Right renal pelvis (tissue), 4 donors: ENCODE data around the gene PCSK4. TPM values are rescaled to one million over a fixed set of nuclear protein-coding genes. Genes with fewer than 3 reads are reported as not detected.

Experiments
- DNase-seq, 4 donors: peaks; one replicate each; pipeline ENCODE4 v3.0.0-alpha.2; 2013; ENCODE audit warnings: low read depth in 4 of 4, low spot score in 3 of 4, missing footprints in 1 of 4
- polyA plus RNA-seq, 4 donors: library from polyadenylated mRNA; unstranded; fragments of 120-200 nt; gene quantifications; one replicate each; pipeline ENCODE4 v1.2.1, GENCODE V29; 2013; ENCODE audit not compliant: insufficient read length in 4 of 4

Gene PCSK4
- polyA plus RNA-seq, 4 donors, result 3.4 to 7.9 (median 5.1) TPM

DNA sequence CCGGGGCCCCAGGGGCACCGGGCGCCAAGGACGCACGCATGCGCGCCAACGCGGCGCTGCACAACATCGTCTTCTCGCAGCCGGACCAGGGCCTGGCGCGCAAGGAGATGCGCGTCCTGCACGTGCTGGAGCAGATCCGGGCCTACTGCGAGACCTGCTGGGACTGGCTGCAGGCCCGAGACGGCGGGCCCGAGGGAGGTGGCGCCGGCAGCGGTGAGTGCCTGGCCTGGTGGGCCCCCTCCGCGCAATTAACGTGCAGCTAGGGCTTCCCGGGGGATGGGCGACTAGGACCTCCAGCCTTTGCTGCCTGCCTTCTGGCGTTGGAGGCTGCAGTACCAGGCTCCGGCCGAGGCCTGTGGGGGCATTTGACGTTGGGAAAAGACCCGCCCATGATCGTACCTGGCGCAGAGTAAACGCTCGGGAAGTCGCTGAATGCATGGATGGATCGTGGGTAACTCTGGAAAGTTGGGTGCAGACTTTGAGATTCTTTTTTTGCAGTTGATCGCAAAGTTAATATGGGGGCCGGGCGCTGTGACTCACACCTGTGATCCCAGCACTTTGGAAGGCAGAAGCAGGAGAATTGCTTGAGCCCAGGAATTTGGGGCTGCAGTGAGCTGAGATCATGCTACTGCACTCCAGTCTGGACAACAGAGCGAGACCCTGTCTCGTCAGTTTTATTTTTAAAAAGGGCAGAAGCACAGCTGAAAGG is 33.0 kb downstream of the PCSK4 start:
- no peak for DNase-seq

DNA sequence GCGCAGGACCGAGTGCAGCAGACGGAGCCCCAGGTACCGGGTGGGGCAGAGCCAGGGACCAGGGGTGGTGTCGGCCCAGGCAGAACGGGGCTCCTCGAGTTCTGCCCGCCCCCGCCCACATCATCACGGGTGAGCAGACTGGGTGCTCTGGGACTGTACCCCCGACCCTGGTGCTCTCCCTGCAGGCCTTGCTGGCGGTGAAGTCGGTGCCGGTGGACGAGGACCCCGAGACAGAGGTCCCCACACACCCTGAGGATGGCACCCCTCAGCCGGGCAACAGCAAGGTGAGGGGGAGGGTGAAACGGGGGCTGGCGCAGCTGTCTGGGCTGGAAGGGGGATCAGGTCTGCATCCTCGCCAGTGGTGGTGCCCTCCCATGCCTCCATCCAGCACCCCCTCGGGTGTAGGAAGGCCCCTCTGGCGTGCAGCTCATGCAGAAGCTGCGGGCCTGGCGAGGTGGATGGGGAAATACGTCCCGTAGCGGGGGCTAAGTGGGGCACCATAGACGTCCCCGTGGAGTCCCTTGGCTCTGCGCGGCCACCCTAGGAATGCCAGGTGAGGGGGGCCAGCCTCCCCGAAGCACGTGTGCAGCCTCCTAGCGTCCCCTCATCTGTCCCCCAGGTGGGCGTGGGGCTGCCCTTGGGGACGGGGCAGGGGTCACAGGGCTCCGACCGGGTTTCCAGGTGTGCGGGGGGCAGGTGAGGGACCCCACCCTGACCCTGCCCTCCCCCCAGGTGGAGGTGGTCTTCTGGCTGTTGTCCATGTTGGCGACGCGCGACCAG is 33.8 kb downstream of the PCSK4 start:
- no peak for DNase-seq

DNA sequence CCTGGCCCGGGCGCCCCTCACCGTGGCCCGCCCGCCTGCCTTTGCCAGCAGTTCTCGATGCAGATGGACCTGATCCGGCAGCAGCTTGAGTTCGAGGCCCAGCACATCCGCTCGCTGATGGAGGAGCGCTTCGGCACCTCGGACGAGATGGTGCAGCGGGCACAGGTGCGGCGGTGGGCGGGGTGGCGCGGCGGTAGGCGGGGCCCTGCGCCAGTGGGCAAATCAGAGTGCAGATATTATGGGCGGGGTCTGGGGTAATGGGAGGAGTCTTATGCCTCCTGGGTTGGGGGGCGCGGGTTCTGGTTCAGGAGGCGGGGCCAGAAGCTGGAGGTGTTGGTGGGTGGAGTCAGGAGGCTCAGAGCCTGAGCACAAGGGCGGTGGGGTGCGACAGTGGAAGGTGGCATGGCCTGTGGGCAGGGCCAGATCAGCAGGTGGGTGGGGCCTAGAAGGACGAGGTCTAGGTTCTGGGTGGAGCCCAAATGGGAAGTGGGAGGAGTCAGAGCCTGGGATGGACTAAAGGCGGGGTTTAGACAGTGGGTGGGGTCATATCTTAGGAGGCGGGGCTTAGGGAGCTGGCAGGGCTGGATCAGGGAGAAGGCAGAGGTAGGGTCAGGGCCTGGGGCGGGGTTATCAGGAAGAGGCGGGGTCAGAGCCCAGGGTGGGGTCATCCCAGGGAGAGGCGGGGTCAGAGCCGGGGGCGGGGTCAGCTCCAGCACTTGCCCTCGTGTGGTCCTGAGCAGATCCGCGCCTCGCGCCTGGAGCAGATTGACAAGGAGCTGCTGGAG is 34.6 kb downstream of the PCSK4 start:
- DNase-seq, result no peak

DNA sequence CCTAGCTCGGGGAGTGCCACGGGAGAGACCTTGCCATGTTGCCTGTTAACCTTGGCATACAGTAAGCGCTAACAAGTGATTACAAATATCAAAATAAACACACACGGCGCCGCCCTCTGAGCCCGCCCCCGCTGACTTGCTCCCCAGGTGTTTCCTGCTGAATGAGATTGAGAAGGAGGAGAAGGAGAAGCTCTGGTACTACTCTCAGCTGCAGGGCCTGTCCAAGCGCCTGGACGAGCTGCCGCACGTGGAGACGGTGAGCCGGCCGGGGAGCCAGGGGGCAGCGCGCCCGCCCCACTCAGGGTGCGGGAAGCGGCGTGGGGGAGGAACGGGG is 35.2 kb downstream of the PCSK4 start:
- DNase-seq, result no peak

GRCh38 chr19:1453525-1454364 is 36.4 kb downstream of the PCSK4 start:
- DNase-seq, result no peak

DNA sequence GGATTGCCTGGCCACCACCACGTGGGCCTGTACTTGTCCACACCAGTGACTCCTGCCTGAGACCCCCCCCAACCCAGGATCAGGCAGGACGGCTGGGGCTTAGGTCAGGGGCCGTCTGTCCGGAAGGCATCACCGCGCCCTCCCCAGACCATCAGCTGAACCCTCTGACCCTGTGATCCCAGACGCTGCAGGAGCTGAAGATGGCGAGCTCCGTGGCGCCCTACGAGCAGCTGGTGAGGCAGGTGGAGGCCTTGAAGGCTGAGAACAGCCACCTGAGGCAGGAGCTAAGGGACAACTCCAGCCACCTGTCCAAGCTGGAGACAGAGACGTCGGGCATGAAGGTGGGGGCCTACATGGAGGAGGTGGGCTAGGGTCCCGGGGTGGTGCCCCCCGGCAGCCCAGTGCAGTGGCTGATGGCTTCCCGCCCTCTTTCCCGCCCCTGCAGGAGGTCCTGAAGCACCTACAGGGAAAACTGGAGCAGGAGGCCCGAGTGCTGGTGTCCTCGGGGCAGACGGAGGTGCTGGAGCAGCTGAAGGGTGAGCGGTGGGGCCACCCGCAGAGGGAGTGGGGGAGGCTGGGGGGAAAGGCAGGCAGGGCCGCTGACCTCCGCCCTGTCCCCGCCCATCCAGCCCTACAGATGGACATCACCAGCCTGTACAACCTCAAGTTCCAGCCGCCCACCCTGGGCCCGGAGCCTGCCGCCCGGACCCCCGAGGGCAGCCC is 37.2 kb downstream of the PCSK4 start:
- no peak for DNase-seq

- DNase-seq, result no peak
Observed at GRCh38 chr19:1451916-1452801, 38.0 kb downstream of the PCSK4 start.

- DNase-seq, result no peak
Observed at GRCh38 chr19:1450735-1451731, 39.1 kb downstream of the PCSK4 start.

DNA sequence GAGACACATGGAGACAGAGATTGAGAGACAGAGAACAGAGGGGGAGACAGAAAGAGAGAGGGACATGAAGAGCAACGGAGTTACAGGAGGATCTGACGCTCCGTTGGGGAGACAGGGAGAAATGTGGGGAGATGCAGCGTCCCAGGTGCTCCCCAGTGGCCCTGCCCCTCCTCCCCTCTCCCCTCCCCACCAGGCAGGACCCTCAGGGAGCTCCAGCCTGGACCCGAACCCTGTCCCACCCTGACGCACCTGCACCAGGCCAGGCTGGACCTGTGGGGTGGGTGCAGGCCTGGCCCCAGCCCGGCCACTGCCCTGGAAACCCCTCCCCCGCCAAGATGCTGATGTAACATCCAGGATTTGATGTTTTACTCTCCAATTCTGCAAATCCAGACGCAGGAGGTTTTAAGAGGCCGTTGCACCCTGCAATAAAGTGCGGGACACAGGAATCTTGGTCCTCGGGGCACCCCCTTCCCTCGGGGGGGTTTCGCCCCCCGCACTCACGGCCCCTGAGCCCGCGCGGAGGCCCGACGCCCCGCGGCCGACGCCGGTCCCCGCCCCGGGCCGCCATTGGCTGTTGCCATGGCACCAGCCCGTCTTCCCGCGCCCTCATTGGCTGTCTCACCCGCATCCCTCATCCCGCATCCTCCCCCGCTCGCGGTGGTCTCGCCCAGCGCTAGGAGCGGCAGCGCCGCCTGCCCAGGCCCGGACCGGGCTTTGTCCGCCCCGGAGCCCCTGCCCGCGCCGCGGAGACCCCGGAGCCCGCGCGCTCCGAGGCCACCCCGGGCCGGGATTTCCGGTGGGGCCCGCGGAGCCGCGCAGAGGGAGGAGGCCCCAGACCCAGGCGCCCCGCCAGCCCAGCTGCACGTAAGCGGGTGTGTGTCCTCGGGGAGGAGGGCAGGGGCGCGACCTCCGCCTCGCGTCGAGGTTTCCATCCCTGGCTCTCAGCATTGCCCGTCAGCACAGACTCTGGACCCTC is 40.4 kb downstream of the PCSK4 start, which contains the start of gene APC2:
Gene APC2, plus strand, starts transcription at position 655 of the 976 bp plus-strand sequence. CDS start 2,881 bp downstream, outside the sequence.
- DNase-seq, result no peak

- no peak for DNase-seq
Observed at GRCh38 chr19:1447944-1448343, 42.2 kb downstream of the PCSK4 start.

DNA sequence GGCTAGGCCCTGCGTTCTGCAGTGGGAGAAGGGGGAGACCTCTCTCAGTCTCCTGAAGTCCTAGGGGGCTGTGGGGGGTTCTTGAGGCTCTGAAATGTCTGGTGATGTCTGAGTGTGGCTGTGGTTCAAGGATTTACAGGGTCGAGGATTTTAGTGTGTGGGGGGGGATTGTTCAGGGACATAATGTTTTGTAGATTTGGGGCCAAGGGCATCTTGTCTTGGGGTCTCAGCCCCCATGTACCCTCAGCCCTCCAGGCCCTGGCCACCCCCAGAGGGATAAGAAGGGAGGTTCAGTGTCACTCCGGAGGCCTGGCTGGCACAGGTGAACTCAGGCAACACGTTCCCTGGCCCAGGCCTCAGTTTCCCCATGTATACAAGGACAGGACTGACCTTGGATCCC is 42.6 kb downstream of the PCSK4 start:
- DNase-seq, result no peak

DNA sequence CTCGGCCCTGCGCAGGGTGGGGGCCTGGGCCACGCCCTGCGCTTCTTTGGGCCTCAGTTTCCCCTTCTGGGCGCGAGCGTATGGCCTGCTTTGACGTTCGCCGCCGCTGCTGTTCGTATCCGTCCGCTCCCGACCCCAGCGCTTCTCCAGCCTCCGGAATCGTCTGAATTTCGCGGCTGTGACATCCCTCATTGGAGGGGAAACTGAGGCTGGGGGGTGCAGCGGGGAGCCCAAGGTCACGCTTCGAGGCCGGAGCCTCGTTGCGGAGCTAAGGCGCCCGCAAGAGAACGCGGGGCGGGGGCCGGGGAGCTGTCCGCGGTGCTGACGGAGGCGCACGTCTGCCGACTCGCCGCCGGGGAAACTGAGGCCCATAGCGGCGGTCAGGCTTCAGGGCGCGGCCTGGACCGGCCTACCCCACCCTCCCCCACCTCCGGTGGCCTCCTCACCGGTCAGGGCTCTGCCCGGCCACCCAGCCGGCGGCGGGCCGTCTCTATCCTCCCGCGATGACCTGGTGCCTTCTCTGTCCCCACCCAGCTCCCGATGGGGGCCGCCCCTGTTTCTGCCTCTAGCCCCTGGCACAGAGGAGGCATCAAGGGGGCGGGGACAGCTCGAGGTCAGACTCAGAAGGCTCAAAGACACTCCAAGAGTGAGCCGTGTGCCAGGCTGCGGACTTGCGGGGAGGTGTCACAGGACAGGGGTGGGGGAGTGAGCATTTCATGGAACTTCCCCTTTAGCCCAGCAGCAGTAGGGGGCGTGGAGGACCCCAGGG is 43.3 kb downstream of the PCSK4 start:
- no peak for DNase-seq

DNA sequence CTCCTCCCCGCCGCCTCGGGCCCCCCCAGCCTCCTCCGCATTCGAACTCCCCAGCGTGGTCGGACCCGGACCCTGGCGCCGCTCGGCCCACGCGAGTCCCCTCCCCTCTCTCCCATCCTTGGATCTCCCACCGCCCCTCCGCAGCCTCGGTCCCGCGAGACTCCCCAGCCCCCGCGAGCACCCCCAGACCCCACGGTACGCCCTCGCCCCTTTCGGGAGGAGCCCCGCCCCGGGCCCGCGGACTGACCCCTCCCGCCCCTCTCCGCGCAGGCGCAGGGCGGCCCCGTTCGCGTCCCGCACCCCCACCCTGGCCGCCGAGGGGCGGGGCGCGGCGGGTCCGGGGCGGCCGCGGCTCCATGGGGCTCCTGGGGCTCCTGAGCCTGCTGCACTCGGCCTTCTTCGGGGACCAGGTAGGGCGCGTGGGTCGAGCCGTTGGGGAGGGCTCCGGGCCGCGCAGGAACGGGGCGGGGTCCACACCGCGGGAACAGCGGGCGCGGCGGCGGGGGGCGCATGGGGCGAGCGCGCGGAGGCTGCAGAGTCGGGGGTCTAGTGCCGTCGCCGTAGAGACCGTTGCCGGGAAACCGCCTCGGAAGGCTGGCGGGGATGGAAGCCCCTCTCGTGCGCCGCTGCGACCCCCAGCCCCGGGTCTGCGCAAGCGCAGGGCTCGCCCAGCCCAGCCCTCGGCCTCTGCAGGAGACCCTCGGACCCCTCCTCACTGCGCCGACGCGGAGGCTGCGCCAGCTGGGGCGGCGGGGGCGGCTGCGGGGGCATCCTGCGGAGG is 44.0 kb downstream of the PCSK4 start:
- no peak for DNase-seq

DNA sequence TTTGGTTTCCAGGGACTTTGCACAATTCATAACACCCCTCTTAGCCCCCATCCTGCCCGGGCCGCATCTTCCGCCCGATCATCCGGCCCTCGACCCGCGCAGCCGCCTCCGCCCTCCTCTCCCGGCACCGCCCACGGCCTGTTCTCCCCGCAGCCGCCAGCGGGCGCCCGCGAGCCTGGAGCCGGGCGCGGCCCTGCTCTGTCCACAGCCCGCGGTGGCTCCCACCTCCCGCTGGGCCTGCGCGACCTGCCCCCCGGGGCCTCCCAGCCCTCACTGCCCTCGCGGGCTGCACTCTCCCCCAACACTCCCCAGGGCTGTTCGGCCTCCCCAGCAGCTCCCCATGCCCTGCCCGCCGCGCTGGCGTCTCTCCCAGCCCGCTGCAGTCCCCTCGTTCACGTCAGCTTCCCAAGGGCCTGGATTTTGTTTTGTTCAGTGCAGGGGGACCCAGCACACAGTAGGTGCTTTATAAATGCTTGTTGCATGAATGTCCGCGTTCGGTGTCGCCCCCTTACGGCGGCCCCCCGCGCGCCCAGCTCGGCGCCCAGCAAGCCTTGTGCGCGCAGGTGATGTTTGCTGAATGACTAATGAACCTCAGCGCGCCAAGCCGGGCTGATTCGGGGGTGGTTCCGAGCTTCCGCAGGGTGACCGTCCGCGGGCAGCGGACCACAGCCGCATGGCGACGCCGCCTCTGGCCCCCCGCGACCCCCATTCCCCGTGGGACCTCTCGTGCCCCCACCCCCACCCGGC is 44.8 kb downstream of the PCSK4 start:
- DNase-seq, result no peak
